Measurements from ENCODE around the gene CDKN2B-AS1.

- no peak for TF ChIP-seq CTCF (IDR thresholded peaks at IDR 0.05)
- TF ChIP-seq POLR2A (IDR thresholded peaks at IDR 0.05): no peak
Measured at GRCh38 chr9:21983561-21983935, 11.0 kb upstream of the CDKN2B-AS1 start.

Measured in Peyer's patch (tissue), 4 donors.